Kidney (tissue), 14 donors: Measurements from ENCODE around the gene HDHD2. TPM values are rescaled to one million over a fixed set of nuclear protein-coding genes. Genes with fewer than 3 reads are reported as not detected.

Experiments used
- DNase-seq, 5 donors: peaks; one replicate each; pipeline ENCODE4 v3.0.0-alpha.2; 2013 to 2020
- FAIRE-seq: peaks from 2 replicates; lab custom pipeline; 2012; peaks lifted over from hg19 to GRCh38; lab: Jason Lieb, UNC
- H3K27ac ChIP-seq, 2 donors: one replicate each; pipeline ENCODE4 v1.7.0; 2013; ENCODE audit warnings: low read depth in 2 of 2, low read length in 2 of 2, inconsistent platforms in 1 of 2
- H3K27me3 ChIP-seq: one replicate; pipeline ENCODE4 v1.7.1; 2013; ENCODE audit warnings: low read length, inconsistent platforms; ENCODE audit not compliant: control insufficient read depth, insufficient read depth
- H3K36me3 ChIP-seq, 3 donors: one replicate each; pipeline versions ENCODE4 v1.7.0 to v1.7.1; 2013; ENCODE audit warnings: low read length in 3 of 3, control low read depth in 1 of 3, inconsistent platforms in 1 of 3; ENCODE audit not compliant: insufficient read depth in 3 of 3, control insufficient read depth in 2 of 3
- H3K4me1 ChIP-seq, 3 donors: one replicate each; pipeline versions ENCODE4 v1.7.0 to v1.7.1; 2013; ENCODE audit warnings: low read length in 3 of 3, inconsistent platforms in 1 of 3, low read depth in 1 of 3; ENCODE audit not compliant: control insufficient read depth in 2 of 3, insufficient read depth in 2 of 3
- H3K4me3 ChIP-seq, 3 donors: one replicate each; pipeline versions ENCODE4 v1.7.0 to v1.8.1; 2013; ENCODE audit warnings: low read length in 3 of 3, control low read depth in 1 of 3, inconsistent platforms in 1 of 3
- H3K9ac ChIP-seq, 3 donors: one replicate each; pipeline versions ENCODE4 v1.7.0 to v1.7.1; 2013; ENCODE audit warnings: low read length in 3 of 3, control low read depth in 1 of 3, inconsistent platforms in 1 of 3
- H3K9me3 ChIP-seq, 3 donors: one replicate each; pipeline versions ENCODE4 v1.7.0 to v1.7.1; 2013; ENCODE audit warnings: low read length in 3 of 3, control low read depth in 1 of 3, inconsistent platforms in 1 of 3; ENCODE audit not compliant: control insufficient read depth in 2 of 3, insufficient read depth in 1 of 3
- CTCF ChIP-seq: IDR thresholded peaks from 3 replicates; pipeline ENCODE4 v1.5.1; 2012; ENCODE audit warnings: mild to moderate bottlenecking, moderate library complexity, borderline replicate concordance; ENCODE audit not compliant: insufficient read depth; ENCODE audit errors: extremely low read depth
- intact Hi-C: fragments of 100-400 bp; cut with DNase I; formaldehyde crosslinking; loops from one replicate; pipeline ENCODE4 v1.11.1; 2022
- polyA plus RNA-seq: library from polyadenylated mRNA; stranded (reverse); fragments of 350-450 nt; fragmentation: Illumina TruSeq; extraction: RNeasy Lipid Tissue Mini Kit (QIAGEN cat#74804); gene quantifications from one replicate; pipeline ENCODE4 v1.2.3, GENCODE V29; 2014; ENCODE audit warnings: low read depth, low replicate concordance; ENCODE audit not compliant: insufficient read depth
- total RNA-seq: library from RNA; stranded (reverse); fragmentation: NEBNext Ultra II Directional; extraction: Animal tissue kit (Norgen Biotek cat#: 25700); gene quantifications from one replicate; pipeline ENCODE4 v1.2.1, GENCODE V29; 2021
- donor health status: control.
- donor health status: control.
- donor health status: control.
- donor health status: control.
- donor health status: control.
- donor health status: DM: yes; HTN: yes; CAD: no.
- donor health status: Normal renal cell carcinoma (clear cell type).

The HDHD2 gene
- total and polyA plus RNA-seq, 2 donors from 2014 or later = 41.0 to 46.2 TPM

DNA sequence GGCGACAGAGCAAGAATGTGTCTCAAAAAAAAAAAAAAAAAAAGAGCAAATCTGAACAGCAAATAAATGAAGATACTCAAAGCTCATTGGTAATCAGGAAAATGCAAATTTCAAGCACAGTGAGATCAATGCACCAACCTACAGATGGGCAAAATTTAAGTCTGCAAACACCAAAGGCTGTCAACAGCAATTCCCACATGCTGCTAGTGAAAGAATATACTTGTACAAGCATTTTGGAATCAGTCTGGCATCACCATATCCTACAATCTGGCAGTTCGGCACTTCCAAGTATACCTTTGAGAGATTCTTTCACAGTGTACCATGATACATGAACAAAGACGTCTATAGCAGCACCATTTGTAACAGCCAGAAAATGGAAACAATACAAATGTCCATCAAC lies 4.1 kb downstream of the HDHD2 start:
- Histone ChIP-seq H3K27ac (no peak overlapping the region), H3K9ac (no peak overlapping the region), H3K27me3 (no peaks in the 10 kb centered on the region), H3K36me3 (no peaks in the 10 kb centered on the region), H3K4me1 (peaks cover 3 to 11% (median 8%) of the 10 kb centered on the region in 3 donors), H3K9me3 (no peaks in the 10 kb centered on the region), H3K4me3 (no peak overlapping the region)
- no peak for TF ChIP-seq CTCF
- intact Hi-C loops = no loop called here
- no peak for DNase-seq
- no peak for FAIRE-seq

DNA sequence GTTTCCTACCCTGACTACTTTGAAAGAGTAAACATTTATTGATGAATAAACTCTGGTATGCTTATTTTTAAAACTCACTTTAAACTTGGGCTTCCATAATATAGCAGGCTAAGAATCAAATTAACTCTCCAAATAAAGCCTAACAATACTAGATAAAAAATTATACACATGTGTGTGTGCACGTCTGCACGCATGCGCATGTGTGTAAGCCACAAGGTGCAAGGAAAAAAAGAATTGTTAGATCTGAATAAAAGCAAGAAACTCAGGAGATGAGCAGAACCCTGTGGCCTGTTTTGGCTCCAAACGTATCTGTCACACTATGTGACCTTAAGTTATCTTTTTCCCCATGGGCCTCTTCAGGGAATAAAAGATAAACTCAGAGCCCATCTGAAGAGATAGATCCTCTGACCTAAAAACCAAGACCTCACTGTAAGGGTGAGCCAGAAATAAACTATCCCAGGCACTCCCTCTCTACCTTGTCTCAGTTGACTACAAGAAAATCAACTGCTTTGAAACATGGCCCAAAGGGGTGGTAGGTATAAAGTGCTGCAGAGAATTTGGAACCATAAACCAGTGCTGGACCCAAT lies 6.3 kb downstream of the HDHD2 start:
- no peak overlapping the region for H3K9ac ChIP-seq
- TF ChIP-seq CTCF = no peak
- H3K27me3 ChIP-seq = no peaks in the 10 kb centered on the region
- no peak overlapping the region for H3K4me3 ChIP-seq
- H3K9me3 ChIP-seq = no peaks in the 10 kb centered on the region
- H3K27ac ChIP-seq = no peak overlapping the region
- H3K4me1 ChIP-seq = peaks cover 0 to 3% (median 0%) of the 10 kb centered on the region in 3 donors
- DNase-seq = no peak
- FAIRE-seq = no peak
- no peaks in the 10 kb centered on the region for H3K36me3 ChIP-seq
- intact Hi-C loops = no loop called here

DNA sequence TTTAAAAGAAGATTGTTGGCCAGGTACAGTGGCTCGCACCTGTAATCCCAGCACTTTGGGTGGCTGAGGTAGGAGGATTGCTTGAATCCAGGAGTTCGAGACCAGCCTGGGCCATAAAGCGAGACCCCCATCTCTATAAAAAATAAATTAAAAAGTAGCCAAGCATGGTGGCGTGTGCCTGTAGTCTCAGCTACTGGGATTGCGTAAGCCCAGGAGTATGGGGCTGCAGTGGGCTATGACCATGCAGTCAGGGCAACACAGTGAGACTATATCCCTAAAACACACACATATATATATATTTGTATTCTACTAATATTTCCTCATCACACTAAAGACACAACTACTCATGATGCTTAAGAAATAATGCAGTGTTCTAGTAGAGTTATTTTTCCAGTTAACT lies 7.1 kb downstream of the HDHD2 start:
- Histone ChIP-seq H3K9me3 (no peaks in the 10 kb centered on the region), H3K27ac (no peak overlapping the region), H3K27me3 (no peaks in the 10 kb centered on the region), H3K36me3 (no peaks in the 10 kb centered on the region), H3K9ac (no peak overlapping the region), H3K4me1 (no peaks in the 10 kb centered on the region), H3K4me3 (no peak overlapping the region)
- TF ChIP-seq CTCF = no peak
- DNase-seq = no peak
- intact Hi-C loops = no loop called here
- no peak for FAIRE-seq

DNA sequence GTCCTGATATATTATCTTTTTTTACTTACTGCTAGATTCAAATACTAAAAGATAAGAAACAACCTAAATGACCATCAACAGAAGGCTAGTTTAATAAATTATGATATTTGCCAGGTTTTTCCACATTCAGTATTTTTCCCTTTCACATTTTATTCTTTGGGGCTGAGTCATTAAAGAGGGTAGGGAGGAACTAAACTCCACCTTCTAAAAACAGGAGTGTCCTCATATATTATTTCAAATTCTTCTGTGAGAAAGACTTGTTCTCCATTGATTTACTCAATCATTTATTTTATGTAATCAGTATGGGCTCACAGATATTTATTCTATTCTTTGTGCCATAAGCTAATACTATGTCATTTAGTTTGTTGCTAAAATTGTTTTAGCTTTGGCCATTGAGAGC lies 9.0 kb downstream of the HDHD2 start:
- FAIRE-seq (no peak), DNase-seq (no peak)
- no peak overlapping the region for H3K27ac ChIP-seq
- no peaks in the 10 kb centered on the region for H3K9me3 ChIP-seq
- no peaks in the 10 kb centered on the region for H3K4me1 ChIP-seq
- no peak for TF ChIP-seq CTCF
- H3K36me3 ChIP-seq = peaks cover 0 to 2% (median 0%) of the 10 kb centered on the region in 3 donors
- intact Hi-C loops = no loop called here
- H3K27me3 ChIP-seq = no peaks in the 10 kb centered on the region
- H3K9ac ChIP-seq = no peak overlapping the region
- H3K4me3 ChIP-seq = no peak overlapping the region
